ENCODE data around the gene PPP1R3F.

PPP1R3F gene

GRCh38 chrX:49269767-49270248 is at the start of gene PPP1R3F:
Gene PPP1R3F (plus strand): TSS chrX:49269793. CDS start chrX:49269870, 77 bp downstream.
- DNase-seq: no peak

- DNase-seq: no peak
These were observed 49.5 kb upstream of the PPP1R3F start for GRCh38 chrX:49220100-49220499.

- no peak for DNase-seq
These were observed 47.7 kb upstream of the PPP1R3F start for GRCh38 chrX:49221868-49222267.

- no peak for DNase-seq
These were observed 43.7 kb upstream of the PPP1R3F start for GRCh38 chrX:49225858-49226257.

- DNase-seq: no peak
These were observed 42.6 kb upstream of the PPP1R3F start for GRCh38 chrX:49226946-49227345.

GRCh38 chrX:49227726-49228125 is 41.9 kb upstream of the PPP1R3F start:
- no peak for DNase-seq

- no peak for DNase-seq
These were observed 41.4 kb upstream of the PPP1R3F start for GRCh38 chrX:49228185-49228584.

- no peak for DNase-seq
These were observed 38.9 kb upstream of the PPP1R3F start for GRCh38 chrX:49230500-49231232.

- no peak for DNase-seq
These were observed 38.1 kb upstream of the PPP1R3F start for GRCh38 chrX:49231333-49232000.

GRCh38 chrX:49232525-49232924 is 37.1 kb upstream of the PPP1R3F start:
- no peak for DNase-seq

- no peak for DNase-seq
These were observed 36.4 kb upstream of the PPP1R3F start, which contains the start of gene CACNA1F for GRCh38 chrX:49233176-49233575. Gene CACNA1F (minus strand): TSS chrX:49233340. CDS start chrX:49233309, 31 bp downstream.

- DNase-seq: no peak
These were observed 35.6 kb upstream of the PPP1R3F start for GRCh38 chrX:49233887-49234555.

- DNase-seq: no peak
These were observed 32.5 kb upstream of the PPP1R3F start for GRCh38 chrX:49237060-49237459.

- no peak for DNase-seq
These were observed 30.9 kb upstream of the PPP1R3F start for GRCh38 chrX:49238735-49239134.

GRCh38 chrX:49242545-49243066 is 27.0 kb upstream of the PPP1R3F start:
- DNase-seq: no peak

GRCh38 chrX:49243166-49243565 is 26.4 kb upstream of the PPP1R3F start:
- DNase-seq: no peak

GRCh38 chrX:49244207-49244606 is 25.4 kb upstream of the PPP1R3F start:
- no peak for DNase-seq

- DNase-seq: no peak
These were observed 23.1 kb upstream of the PPP1R3F start for GRCh38 chrX:49246541-49246940.

GRCh38 chrX:49247346-49247745 is 22.2 kb upstream of the PPP1R3F start:
- DNase-seq: no peak

- no peak for DNase-seq
These were observed 21.4 kb upstream of the PPP1R3F start for GRCh38 chrX:49247916-49248811.

GRCh38 chrX:49249071-49249470 is 20.5 kb upstream of the PPP1R3F start:
- DNase-seq: no peak

- DNase-seq: no peak
These were observed 20.0 kb upstream of the PPP1R3F start for GRCh38 chrX:49249616-49250015.
